GM23248 (cell line): ENCODE data around the gene GNAQ.

Experiments used
- EZH2 ChIP-seq: fragments of 200-600 bp; sonication (generic); IDR thresholded peaks from 2 replicates; pipeline ENCODE4 v1.6.1; 2018; ENCODE audit warnings: antibody characterized with exemption, mild to moderate bottlenecking; ENCODE audit not compliant: insufficient read depth, poor library complexity, severe bottlenecking
- EZH2phosphoT487 ChIP-seq: fragments of 200-600 bp; sonication (generic); IDR thresholded peaks from 2 replicates; pipeline ENCODE4 v1.6.1; 2018; ENCODE audit warnings: antibody characterized with exemption, moderate library complexity, mild to moderate bottlenecking, low read depth; ENCODE audit not compliant: insufficient read depth

DNA sequence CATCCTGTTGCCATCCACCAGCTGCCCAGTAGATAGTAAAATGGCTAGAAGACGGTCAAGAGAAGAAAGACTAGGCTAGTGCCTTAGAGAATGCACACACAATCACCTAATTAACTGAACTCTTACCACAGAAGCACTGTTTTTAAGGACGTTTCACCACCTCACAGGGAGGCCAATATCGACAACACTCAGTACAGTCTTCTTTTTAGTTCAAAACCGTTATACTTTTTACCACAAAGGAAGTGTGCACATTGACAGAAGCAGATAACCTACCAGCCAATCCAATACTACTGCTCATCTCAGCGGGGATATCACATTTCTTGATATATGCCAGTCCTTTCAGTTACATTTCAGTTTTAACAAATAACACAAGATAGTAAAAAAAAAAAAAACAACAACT lies 122.3 kb downstream of the GNAQ start:
- no peak for TF ChIP-seq EZH2
- no peak for TF ChIP-seq EZH2phosphoT487
